B cell (primary cell): ENCODE results near the gene PIN1. TPM values are rescaled to one million over a fixed set of nuclear protein-coding genes. Genes with fewer than 3 reads are reported as not detected.

Experiments used
- ATAC-seq: fragments of 200-7000 bp; cut with Tn5 transposase; one replicate; pipeline ENCODE4 v1.10.0; 2021; ENCODE audit warnings: low read depth, mild to moderate bottlenecking, moderate number of reproducible peaks, moderate library complexity
- CTCF ChIA-PET: fragments of 350-600 bp; sonication (Branson Sonifier 250); formaldehyde crosslinking; loops from one replicate; lab custom pipeline; 2021; ENCODE audit warnings: antibody characterized with exemption, inconsistent platforms; lab: Charles Lee
- POLR2A ChIA-PET: fragments of 350-600 bp; sonication (Branson Sonifier 250); formaldehyde crosslinking; loops from one replicate; lab custom pipeline; 2021; ENCODE audit warnings: antibody characterized with exemption; lab: Charles Lee
- DNase-seq: peaks from one replicate; pipeline ENCODE4 v3.0.0; 2013
- H2AFZ ChIP-seq: 2 replicates; pipeline ENCODE4 v1.6.1; 2012; ENCODE audit warnings: mild to moderate bottlenecking, low read depth, low read length; ENCODE audit not compliant: insufficient read depth, poor library complexity, severe bottlenecking
- H3K27ac ChIP-seq, 2 donors: 1 replicate in 1 of 2; 2 replicates in 1 of 2; pipeline ENCODE4 v1.5.1; 2012 to 2013; ENCODE audit warnings: low read length in 2 of 2, mild to moderate bottlenecking in 2 of 2, moderate library complexity in 1 of 2
- H3K27me3 ChIP-seq, 4 experiments: fragments of 200-600 bp in 1 of 4; sonication (generic) in 1 of 4; replicated peaks in 1 of 4; 1 replicate in 2 of 4; 2 replicates in 2 of 4; pipeline versions ENCODE4 v1.6.1 to v1.7.0; 2013 to 2016; ENCODE audit warnings: low read length in 3 of 4, mild to moderate bottlenecking in 2 of 4, mixed read lengths in 1 of 4, moderate library complexity in 1 of 4; ENCODE audit not compliant: insufficient read depth in 4 of 4, control insufficient read depth in 3 of 4; ENCODE audit errors: control extremely low read depth in 1 of 4
- H3K36me3 ChIP-seq, 2 experiments: replicated peaks in 1 of 2; 1 replicate in 1 of 2; 2 replicates in 1 of 2; pipeline versions ENCODE4 v1.6.1 to v1.7.1; 2013; ENCODE audit warnings: low read length in 1 of 2; ENCODE audit not compliant: insufficient read depth in 2 of 2, control insufficient read depth in 1 of 2; ENCODE audit errors: control extremely low read depth in 1 of 2, extremely low read depth in 1 of 2
- H3K4me1 ChIP-seq, 2 donors: fragments of 200-600 bp in 1 of 2; sonication (generic) in 1 of 2; 1 replicate in 1 of 2; 2 replicates in 1 of 2; pipeline versions ENCODE4 v1.5.1 to v1.6.1; 2013 to 2017; ENCODE audit warnings: low read length in 2 of 2; ENCODE audit not compliant: control insufficient read depth in 2 of 2, insufficient read depth in 2 of 2
- H3K4me2 ChIP-seq: replicated peaks from 2 replicates; pipeline ENCODE3; 2012; ENCODE audit warnings: mild to moderate bottlenecking, low read depth, low read length; ENCODE audit not compliant: poor library complexity, severe bottlenecking
- H3K4me3 ChIP-seq, 5 experiments: fragments of 200-600 bp in 1 of 5; sonication (generic) in 1 of 5; 1 replicate in 3 of 5; 2 replicates in 2 of 5; pipeline versions ENCODE4 v1.5.1 to v1.7.0; 2011 to 2016; ENCODE audit warnings: low read length in 4 of 5, mild to moderate bottlenecking in 4 of 5, low read depth in 2 of 5, control low read depth in 1 of 5, moderate library complexity in 1 of 5; ENCODE audit not compliant: insufficient read depth in 1 of 5; ENCODE audit errors: control extremely low read depth in 1 of 5, extremely low read depth in 1 of 5
- H3K79me2 ChIP-seq: fragments of 200-600 bp; sonication (generic); one replicate; pipeline ENCODE4 v1.6.0; 2016; ENCODE audit warnings: low read length; ENCODE audit not compliant: control insufficient read depth, insufficient read depth
- H3K9ac ChIP-seq: fragments of 200-600 bp; sonication (generic); 2 replicates; pipeline ENCODE4 v1.6.1; 2017; ENCODE audit warnings: mild to moderate bottlenecking, low read length, moderate library complexity
- H3K9me3 ChIP-seq, 3 donors: one replicate each; pipeline versions ENCODE4 v1.6.1 to v1.7.1; 2013; ENCODE audit warnings: low read length in 2 of 3; ENCODE audit not compliant: control insufficient read depth in 2 of 3, insufficient read depth in 1 of 3; ENCODE audit errors: control extremely low read depth in 1 of 3
- H4K20me1 ChIP-seq: 2 replicates; pipeline ENCODE4 v1.6.0; 2012; ENCODE audit warnings: mild to moderate bottlenecking, low read length; ENCODE audit not compliant: insufficient read depth, control insufficient read depth, poor library complexity, severe bottlenecking
- H3K27ac Mint-ChIP-seq: one replicate; pipeline ENCODE4 v1.8.0; 2021; ENCODE audit warnings: mixed read lengths
- H3K27me3 Mint-ChIP-seq: one replicate; pipeline ENCODE4 v1.8.0; 2021; ENCODE audit warnings: mixed read lengths
- H3K4me1 Mint-ChIP-seq: one replicate; pipeline ENCODE4 v1.8.0; 2021; ENCODE audit warnings: mixed read lengths
- H3K4me3 Mint-ChIP-seq: one replicate; pipeline ENCODE4 v1.8.0; 2021; ENCODE audit warnings: mixed read lengths
- H3K9me3 Mint-ChIP-seq: one replicate; pipeline ENCODE4 v1.8.0; 2022; ENCODE audit warnings: mixed read lengths; ENCODE audit not compliant: insufficient read depth
- CTCF ChIP-seq: fragments of 200-600 bp; IDR thresholded peaks from one replicate; pipeline ENCODE4 v1.8.0; 2022; ENCODE audit warnings: antibody characterized with exemption, mild to moderate bottlenecking
- EZH2 ChIP-seq: IDR thresholded peaks from 2 replicates; pipeline ENCODE4 v1.6.1; 2012; ENCODE audit warnings: borderline replicate concordance, low read depth, mild to moderate bottlenecking, moderate library complexity, low read length; ENCODE audit not compliant: insufficient read depth, poor library complexity, severe bottlenecking
- WGBS: methylation state at CpG from one replicate; pipeline ENCODE4 v1.1.5; 2013; ENCODE audit warnings: missing lambda C conversion rate; ENCODE audit not compliant: insufficient coverage; 5-methylcytosine and 5-hydroxymethylcytosine counted together
- intact Hi-C: fragments of 100-400 bp; cut with micrococcal nuclease; formaldehyde crosslinking; loops from one replicate; pipeline ENCODE4 v1.10.0; 2022
- polyA plus RNA-seq: library from polyadenylated mRNA; depleted of rRNA; stranded (reverse); fragments of >200 nt; gene quantifications from 2 replicates; pipeline ENCODE4 v1.2.3, GENCODE V29; 2012
- total RNA-seq, 2 donors: library from RNA; stranded (reverse); fragments of 120-200 nt in 1 of 2; gene quantifications; 1 replicate in 1 of 2; 2 replicates in 1 of 2; pipeline versions ENCODE4 v1.2.3 to v1.2.4, GENCODE V29; 2013 to 2022

The PIN1 gene
- total and polyA plus RNA-seq, 2 donors (not counting 1 experiment from before 2014, with no cell fraction given) = 58.9 to 99.0 TPM

DNA sequence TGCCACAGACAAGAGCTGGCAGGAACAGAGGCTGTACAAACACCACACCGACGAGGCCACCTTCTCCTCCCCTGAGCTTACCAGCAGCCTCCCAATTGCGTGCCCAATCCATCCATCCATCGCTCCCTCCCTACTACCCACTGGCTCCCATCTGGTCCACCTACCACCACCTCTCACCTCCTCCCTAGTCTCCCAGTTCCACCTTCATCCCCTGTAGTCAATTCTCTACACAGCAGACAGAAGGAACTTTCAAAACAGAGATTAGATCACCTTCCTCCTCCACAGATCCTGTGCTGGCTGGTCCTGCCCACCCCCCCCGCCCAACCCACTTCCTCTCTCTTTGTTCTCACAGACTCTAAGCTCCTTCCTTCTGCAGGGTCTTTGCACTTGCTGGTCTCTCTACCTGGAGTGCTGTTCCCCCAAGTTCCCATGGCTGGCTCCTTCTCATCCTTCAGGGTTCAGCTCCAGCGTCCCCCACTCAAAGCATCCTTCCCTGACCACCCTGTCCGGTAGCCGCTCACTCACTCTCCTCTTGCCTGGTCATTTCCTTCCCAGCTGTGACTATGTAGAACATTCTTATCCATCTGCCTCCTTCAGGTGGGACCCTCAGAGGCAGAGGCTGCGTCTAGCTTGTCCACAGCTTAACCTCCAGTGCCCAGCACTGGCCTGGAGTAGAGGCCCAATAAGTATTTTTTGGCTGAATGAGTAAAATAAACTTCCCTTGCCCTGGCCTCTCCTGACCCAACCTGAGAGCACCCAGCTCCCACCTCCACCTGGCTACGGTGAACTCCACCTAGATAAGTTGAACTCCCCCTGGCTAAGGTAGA lies 23.0 kb downstream of the PIN1 start:
- H3K4me1 Mint-ChIP-seq = peaks cover 17% of the 10 kb centered on the region
- TF ChIP-seq CTCF (no peak), EZH2 (no peak)
- H3K27ac ChIP-seq = no peak overlapping the region
- no peaks in the 10 kb centered on the region for H4K20me1 ChIP-seq
- peak overlapping the region; percentile 38 for H2AFZ ChIP-seq
- H3K36me3 ChIP-seq = no peaks in the 10 kb centered on the region
- H3K4me2 ChIP-seq = peak overlapping the region; percentile 51
- no peaks in the 10 kb centered on the region for H3K27me3 ChIP-seq
- 65% methylated on average over 8 of the region's 10 CpGs for WGBS
- no peak overlapping the region for H3K27ac Mint-ChIP-seq
- ATAC-seq (no peak), DNase-seq (no peak)
- H3K4me1 ChIP-seq = peaks cover 12% of the 10 kb centered on the region in 2 donors
- CTCF ChIA-PET = no interaction called here
- intact Hi-C loops = no loop called here
- H3K9ac ChIP-seq = no peak overlapping the region
- H3K9me3 ChIP-seq = no peaks in the 10 kb centered on the region
- no peak overlapping the region for H3K4me3 ChIP-seq
- no peaks in the 10 kb centered on the region for H3K79me2 ChIP-seq
- peaks cover 4% of the 10 kb centered on the region for H3K27me3 Mint-ChIP-seq
- peak overlapping the region; percentile 14 for H3K4me3 Mint-ChIP-seq
- POLR2A ChIA-PET = no interaction called here
- no peaks in the 10 kb centered on the region for H3K9me3 Mint-ChIP-seq

GRCh38 chr19:9858766-9859165 lies 23.6 kb downstream of the PIN1 start:
- peaks cover 12% of the 10 kb centered on the region in 2 donors for H3K4me1 ChIP-seq
- ChIA-PET POLR2A (no interaction called here), CTCF (no interaction called here)
- intact Hi-C loops = no loop called here
- H3K36me3 ChIP-seq = no peaks in the 10 kb centered on the region
- no peak overlapping the region for H3K4me3 ChIP-seq
- DNase-seq (no peak), ATAC-seq (no peak)
- no peaks in the 10 kb centered on the region for H4K20me1 ChIP-seq
- no peak overlapping the region for H3K4me3 Mint-ChIP-seq
- no peaks in the 10 kb centered on the region for H3K27me3 ChIP-seq
- peaks cover 17% of the 10 kb centered on the region for H3K4me1 Mint-ChIP-seq
- no peaks in the 10 kb centered on the region for H3K9me3 ChIP-seq
- H3K27me3 Mint-ChIP-seq = peaks cover 4% of the 10 kb centered on the region
- no peak overlapping the region for H3K9ac ChIP-seq
- H3K9me3 Mint-ChIP-seq = no peaks in the 10 kb centered on the region
- H2AFZ ChIP-seq = no peak overlapping the region
- H3K27ac Mint-ChIP-seq = no peak overlapping the region
- H3K79me2 ChIP-seq = no peaks in the 10 kb centered on the region
- H3K27ac ChIP-seq = no peak overlapping the region
- no peak overlapping the region for H3K4me2 ChIP-seq
- TF ChIP-seq EZH2 = no peak
- TF ChIP-seq CTCF = no peak
